ENCODE measurements around the gene DVL3.

DNA sequence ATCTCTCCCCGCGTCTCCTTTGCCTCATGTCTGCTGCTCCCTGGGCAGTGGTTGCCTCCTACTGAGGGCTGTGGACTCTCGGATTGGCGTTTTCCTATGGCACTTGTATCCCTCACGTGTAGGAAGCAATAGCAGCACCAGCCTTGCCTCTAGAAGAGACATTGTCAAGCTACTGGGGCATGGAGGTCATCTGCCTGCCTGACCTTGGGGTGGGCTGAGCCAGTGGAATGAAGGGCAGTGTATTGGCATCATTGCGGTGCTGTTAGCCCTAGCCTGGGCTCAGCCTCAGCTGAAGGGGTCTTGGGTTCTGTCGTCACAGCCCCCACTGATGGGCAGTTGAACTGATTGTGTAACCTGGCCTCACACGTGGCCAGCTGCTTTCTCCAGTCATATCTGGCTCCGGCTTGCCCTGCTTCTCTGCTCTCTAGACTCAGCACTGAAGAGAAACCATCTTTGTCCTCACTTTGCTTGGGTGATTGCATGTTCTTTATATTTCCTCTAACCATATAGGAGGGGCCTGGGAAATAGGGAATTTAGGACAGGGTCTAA is 38.9 kb downstream of the DVL3 start:
- TF ChIP-seq, protein P1, sequence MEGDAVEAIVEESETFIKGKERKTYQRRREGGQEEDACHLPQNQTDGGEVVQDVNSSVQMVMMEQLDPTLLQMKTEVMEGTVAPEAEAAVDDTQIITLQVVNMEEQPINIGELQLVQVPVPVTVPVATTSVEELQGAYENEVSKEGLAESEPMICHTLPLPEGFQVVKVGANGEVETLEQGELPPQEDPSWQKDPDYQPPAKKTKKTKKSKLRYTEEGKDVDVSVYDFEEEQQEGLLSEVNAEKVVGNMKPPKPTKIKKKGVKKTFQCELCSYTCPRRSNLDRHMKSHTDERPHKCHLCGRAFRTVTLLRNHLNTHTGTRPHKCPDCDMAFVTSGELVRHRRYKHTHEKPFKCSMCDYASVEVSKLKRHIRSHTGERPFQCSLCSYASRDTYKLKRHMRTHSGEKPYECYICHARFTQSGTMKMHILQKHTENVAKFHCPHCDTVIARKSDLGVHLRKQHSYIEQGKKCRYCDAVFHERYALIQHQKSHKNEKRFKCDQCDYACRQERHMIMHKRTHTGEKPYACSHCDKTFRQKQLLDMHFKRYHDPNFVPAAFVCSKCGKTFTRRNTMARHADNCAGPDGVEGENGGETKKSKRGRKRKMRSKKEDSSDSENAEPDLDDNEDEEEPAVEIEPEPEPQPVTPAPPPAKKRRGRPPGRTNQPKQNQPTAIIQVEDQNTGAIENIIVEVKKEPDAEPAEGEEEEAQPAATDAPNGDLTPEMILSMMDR (IDR thresholded peaks at IDR 0.05): no peak
- no peak for TF ChIP-seq POLR2A (IDR thresholded peaks at IDR 0.05)
- TF ChIP-seq POLR2AphosphoS5 (IDR thresholded peaks at IDR 0.05): no peak
